ENCODE data around the gene PRKAG2. TPM values are rescaled to one million over a fixed set of nuclear protein-coding genes. Genes with fewer than 3 reads are reported as not detected.

PRKAG2 gene
- total RNA-seq, 1 donor from 2014 or later = 20.6 TPM

DNA sequence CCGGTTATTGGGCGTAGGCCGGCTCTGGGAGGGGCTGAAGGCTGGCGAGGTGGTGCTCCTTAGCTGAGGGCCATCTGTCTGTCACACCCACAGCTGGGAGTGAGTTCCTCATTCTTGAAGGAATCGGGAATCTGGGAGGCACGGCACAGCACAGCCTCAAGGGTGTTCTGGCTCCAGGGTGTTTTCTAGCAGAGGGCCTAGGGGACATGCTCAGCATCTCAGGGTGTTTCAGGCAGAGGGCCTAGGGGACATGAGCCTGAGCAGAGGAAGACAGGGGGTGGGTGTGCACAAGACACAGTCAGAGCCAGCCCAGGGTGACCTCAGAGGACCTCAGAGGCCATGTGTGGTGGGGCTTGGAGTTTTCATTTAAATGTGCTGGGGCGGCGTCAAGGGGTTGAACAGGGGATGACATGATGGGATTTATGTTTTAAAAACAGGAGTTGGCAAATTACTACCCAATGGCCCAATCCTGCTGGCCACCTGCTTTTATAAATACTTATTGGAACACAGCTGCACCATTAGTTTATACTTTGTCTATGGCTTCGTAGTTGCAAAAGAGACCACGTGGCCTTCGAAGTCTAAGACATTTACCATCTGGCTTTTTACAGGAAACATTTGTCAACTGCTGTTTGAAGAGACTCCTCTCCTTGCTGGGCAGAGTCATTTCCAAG, 121.6 kb downstream of the PRKAG2 start:
- Mint-ChIP-seq H3K4me3 (ENCODE audit: low read depth) (no peak overlapping the region), H3K36me3 (ENCODE audit: insufficient read depth) (no peaks in the 10 kb centered on the region), H3K9me3 (ENCODE audit: low read depth) (peaks cover 4% of the 10 kb centered on the region), H3K27ac (no peak overlapping the region), H3K4me1 (ENCODE audit: low read depth) (no peaks in the 10 kb centered on the region), H3K27me3 (peaks cover 28% of the 10 kb centered on the region)
- TF ChIP-seq CTCF (IDR thresholded peaks at IDR 0.05; ENCODE audit: unreplicated experiment) = no peak
- DNase-seq (ENCODE audit: low spot score, unreplicated experiment) = no peak

DNA sequence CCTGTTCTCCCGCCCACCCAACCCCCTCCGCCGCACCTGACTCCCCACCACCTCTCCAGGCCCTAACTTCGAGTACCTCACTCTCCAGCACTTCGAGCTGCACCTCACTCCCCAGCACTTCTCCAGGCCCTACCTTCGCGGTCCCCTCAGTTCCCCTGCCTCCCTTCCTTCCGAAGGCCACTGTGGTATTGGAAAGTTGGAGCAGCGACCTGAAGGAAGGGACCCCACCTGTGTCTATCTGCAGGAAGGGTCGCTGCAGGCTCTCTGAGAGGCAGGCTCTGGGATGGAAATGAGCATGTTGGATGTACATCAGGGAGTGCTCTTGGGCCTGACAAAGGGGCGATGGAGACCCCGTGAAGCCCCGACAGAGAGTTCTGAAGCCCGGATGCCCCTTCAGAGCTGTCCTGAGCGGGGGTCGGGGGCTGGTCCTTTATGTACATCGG, 122.2 kb downstream of the PRKAG2 start:
- H3K27ac Mint-ChIP-seq = no peak overlapping the region
- no peaks in the 10 kb centered on the region for H3K36me3 Mint-ChIP-seq (ENCODE audit: insufficient read depth)
- TF ChIP-seq CTCF (IDR thresholded peaks at IDR 0.05; ENCODE audit: unreplicated experiment) = no peak
- H3K4me3 Mint-ChIP-seq (ENCODE audit: low read depth) = no peak overlapping the region
- H3K9me3 Mint-ChIP-seq (ENCODE audit: low read depth) = peaks cover 4% of the 10 kb centered on the region
- DNase-seq (ENCODE audit: low spot score, unreplicated experiment) = no peak
- peaks cover 28% of the 10 kb centered on the region for H3K27me3 Mint-ChIP-seq
- H3K4me1 Mint-ChIP-seq (ENCODE audit: low read depth) = no peaks in the 10 kb centered on the region

DNA sequence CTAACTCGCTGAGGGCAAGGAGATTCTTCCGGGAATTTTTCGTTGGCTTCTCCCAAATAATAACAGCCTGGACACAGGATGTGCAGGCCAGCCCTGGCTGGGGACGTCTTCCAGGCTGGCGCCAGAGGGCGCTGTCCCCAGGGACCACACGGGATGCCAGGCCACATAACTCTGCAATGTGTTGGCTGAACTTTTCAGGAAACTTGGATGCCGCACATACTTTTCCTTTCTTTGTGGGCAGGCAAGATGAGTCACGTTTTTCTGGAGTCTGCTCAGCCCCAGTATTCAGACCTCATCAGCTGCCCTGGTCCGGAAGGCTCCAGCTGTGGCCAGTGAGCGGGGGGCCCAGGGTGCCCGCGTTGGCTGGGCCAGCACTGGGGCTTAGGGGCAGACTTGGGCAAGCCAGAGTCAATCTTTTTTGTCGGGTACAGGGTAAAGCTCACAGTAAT, 122.7 kb downstream of the PRKAG2 start:
- Mint-ChIP-seq H3K27me3 (peaks cover 24% of the 10 kb centered on the region), H3K4me1 (ENCODE audit: low read depth) (no peaks in the 10 kb centered on the region), H3K9me3 (ENCODE audit: low read depth) (peaks cover 4% of the 10 kb centered on the region), H3K27ac (peak overlapping the region; percentile 24), H3K36me3 (ENCODE audit: insufficient read depth) (no peaks in the 10 kb centered on the region), H3K4me3 (ENCODE audit: low read depth) (no peak overlapping the region)
- peak; percentile 95 for TF ChIP-seq CTCF (IDR thresholded peaks at IDR 0.05; ENCODE audit: unreplicated experiment)
- peak; percentile 63 for DNase-seq (ENCODE audit: low spot score, unreplicated experiment)

GRCh38 chr7:151752816-151753595, 123.9 kb downstream of the PRKAG2 start:
- TF ChIP-seq CTCF (IDR thresholded peaks at IDR 0.05; ENCODE audit: unreplicated experiment) = no peak
- no peak for DNase-seq (ENCODE audit: low spot score, unreplicated experiment)
- peaks cover 15% of the 10 kb centered on the region for H3K27me3 Mint-ChIP-seq
- H3K36me3 Mint-ChIP-seq (ENCODE audit: insufficient read depth) = no peaks in the 10 kb centered on the region
- no peaks in the 10 kb centered on the region for H3K4me1 Mint-ChIP-seq (ENCODE audit: low read depth)
- no peak overlapping the region for H3K4me3 Mint-ChIP-seq (ENCODE audit: low read depth)
- no peak overlapping the region for H3K27ac Mint-ChIP-seq
- peaks cover 4% of the 10 kb centered on the region for H3K9me3 Mint-ChIP-seq (ENCODE audit: low read depth)

DNA sequence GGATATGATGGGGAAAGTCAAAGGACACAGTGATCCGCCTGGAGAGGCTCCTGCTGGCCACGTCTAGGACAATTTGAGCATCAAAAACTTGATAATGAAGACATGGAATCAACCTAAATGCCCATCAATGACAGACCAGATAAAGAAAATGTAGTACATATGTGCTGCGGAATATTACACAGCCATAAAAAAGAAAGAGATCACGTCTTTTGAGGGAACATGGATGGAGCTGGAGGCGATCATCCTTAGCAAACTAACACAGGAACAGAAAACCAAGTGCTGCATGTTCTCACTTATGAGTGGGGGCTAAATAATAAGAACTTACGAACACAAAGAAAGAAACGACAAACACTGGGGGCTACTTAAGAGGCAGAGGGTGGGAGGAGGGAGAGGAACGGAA, 124.9 kb downstream of the PRKAG2 start:
- Mint-ChIP-seq H3K9me3 (ENCODE audit: low read depth) (peaks cover 4% of the 10 kb centered on the region), H3K4me1 (ENCODE audit: low read depth) (no peaks in the 10 kb centered on the region), H3K36me3 (ENCODE audit: insufficient read depth) (no peaks in the 10 kb centered on the region), H3K27ac (no peak overlapping the region), H3K4me3 (ENCODE audit: low read depth) (no peak overlapping the region), H3K27me3 (peaks cover 6% of the 10 kb centered on the region)
- no peak for DNase-seq (ENCODE audit: low spot score, unreplicated experiment)
- no peak for TF ChIP-seq CTCF (IDR thresholded peaks at IDR 0.05; ENCODE audit: unreplicated experiment)
